Measurements from ENCODE around the gene DLGAP1. TPM values are rescaled to one million over a fixed set of nuclear protein-coding genes. Genes with fewer than 3 reads are reported as not detected.
"Not testable (repeated sequence)": the region's sequence is repeated elsewhere in the genome, so short reads cannot be mapped to it uniquely, and the experiment has no call there.

The DLGAP1 gene
- total and polyA plus RNA-seq, 2 of the 4 experiments (the other 2 are of a cell fraction) = under 0.01 to 0.09 TPM

- H3K9ac ChIP-seq (ENCODE audit: low read depth, low read length); DNase-seq; H3K14ac ChIP-seq (replicated peaks; ENCODE audit: low read depth, low read length); H4K91ac ChIP-seq (ENCODE audit: insufficient read depth, low read depth, low read length); H3K36me3 ChIP-seq (ENCODE audit: control insufficient read depth, insufficient read depth, low read length); H3K27me3 ChIP-seq (ENCODE audit: control insufficient read depth, insufficient read depth, low read length); H3K4me3 ChIP-seq (ENCODE audit: insufficient read depth, low read depth, low read length); H2AFZ ChIP-seq (replicated peaks; ENCODE audit: low read length, poor library complexity); intact Hi-C loops (cut with micrococcal nuclease); H2BK20ac ChIP-seq (ENCODE audit: low read depth, low read length); H3K4me1 ChIP-seq (ENCODE audit: control insufficient read depth, insufficient read depth, low read length); H3K18ac ChIP-seq (ENCODE audit: low read depth, low read length); H3K27ac ChIP-seq (ENCODE audit: insufficient read depth, low read length); H3K4me2 ChIP-seq (ENCODE audit: low read depth, low read length); H2BK15ac ChIP-seq (ENCODE audit: low read depth, low read length); H2BK5ac ChIP-seq (ENCODE audit: low read depth, low read length, poor library complexity, severe bottlenecking); ATAC-seq (ENCODE audit: low read depth); H4K5ac ChIP-seq (ENCODE audit: low read depth, low read length); H3K9me3 ChIP-seq (ENCODE audit: control insufficient read depth, insufficient read depth, low read length); dilution Hi-C loops (cut with HindIII; ENCODE audit: low sequenced_read_pairs, unreplicated experiment); H2AK9ac ChIP-seq (replicated peaks; ENCODE audit: low read depth, low read length, poor library complexity); BruUV-seq (replicated peaks); POLR2A ChIA-PET (ENCODE audit: unreplicated experiment); in situ Hi-C loops (cut with MboI; ENCODE audit: low sequenced_read_pairs); H2BK120ac ChIP-seq (ENCODE audit: low read depth, low read length); H2AK5ac ChIP-seq (ENCODE audit: low read depth, low read length); H4K8ac ChIP-seq (ENCODE audit: low read depth in 2 of 2, low read length in 2 of 2); H3K4ac ChIP-seq (ENCODE audit: low read depth, low read length); H3K23ac ChIP-seq (ENCODE audit: low read depth, low read length); H4K20me1 ChIP-seq (ENCODE audit: insufficient read depth, low read length); CTCF ChIA-PET; H3K9me1 ChIP-seq (ENCODE audit: insufficient read depth, low read length); H3K79me1 ChIP-seq (ENCODE audit: low read depth in 1 of 2, low read length in 2 of 2); H3K56ac ChIP-seq (ENCODE audit: extremely low read depth, insufficient read depth, low read length): not testable (repeated sequence)
- WGBS, 2 experiments (ENCODE audit: extremely low coverage in 2 of 2, insufficient read length in 1 of 2) = no CpG with 5 or more reads among the region's 3 CpGs
Measured at GRCh38 chr18:3472121-3472520, 983.0 kb downstream of the DLGAP1 start.
